GM21390 (cell line): ENCODE measurements around the gene FAM217B.
A peak's percentile ranks its signal among the peaks of the same experiment; 100 is the strongest.

Experiments used
- ATAC-seq: cut with Tn5 transposase; IDR thresholded peaks from one replicate; pipeline ENCODE4 v1.9.1; 2021; ENCODE audit not compliant: unreplicated experiment

Gene FAM217B, protein sequence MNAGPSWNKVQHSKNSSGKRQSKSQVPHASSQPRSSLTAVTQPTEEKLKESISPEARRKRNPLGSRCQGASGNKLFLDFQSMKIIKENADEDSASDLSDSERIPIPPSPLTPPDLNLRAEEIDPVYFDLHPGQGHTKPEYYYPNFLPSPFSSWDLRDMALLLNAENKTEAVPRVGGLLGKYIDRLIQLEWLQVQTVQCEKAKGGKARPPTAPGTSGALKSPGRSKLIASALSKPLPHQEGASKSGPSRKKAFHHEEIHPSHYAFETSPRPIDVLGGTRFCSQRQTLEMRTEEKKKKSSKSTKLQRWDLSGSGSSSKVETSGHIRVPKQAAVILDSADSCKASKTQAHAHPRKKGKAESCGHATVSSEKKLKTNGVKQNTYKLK

DNA sequence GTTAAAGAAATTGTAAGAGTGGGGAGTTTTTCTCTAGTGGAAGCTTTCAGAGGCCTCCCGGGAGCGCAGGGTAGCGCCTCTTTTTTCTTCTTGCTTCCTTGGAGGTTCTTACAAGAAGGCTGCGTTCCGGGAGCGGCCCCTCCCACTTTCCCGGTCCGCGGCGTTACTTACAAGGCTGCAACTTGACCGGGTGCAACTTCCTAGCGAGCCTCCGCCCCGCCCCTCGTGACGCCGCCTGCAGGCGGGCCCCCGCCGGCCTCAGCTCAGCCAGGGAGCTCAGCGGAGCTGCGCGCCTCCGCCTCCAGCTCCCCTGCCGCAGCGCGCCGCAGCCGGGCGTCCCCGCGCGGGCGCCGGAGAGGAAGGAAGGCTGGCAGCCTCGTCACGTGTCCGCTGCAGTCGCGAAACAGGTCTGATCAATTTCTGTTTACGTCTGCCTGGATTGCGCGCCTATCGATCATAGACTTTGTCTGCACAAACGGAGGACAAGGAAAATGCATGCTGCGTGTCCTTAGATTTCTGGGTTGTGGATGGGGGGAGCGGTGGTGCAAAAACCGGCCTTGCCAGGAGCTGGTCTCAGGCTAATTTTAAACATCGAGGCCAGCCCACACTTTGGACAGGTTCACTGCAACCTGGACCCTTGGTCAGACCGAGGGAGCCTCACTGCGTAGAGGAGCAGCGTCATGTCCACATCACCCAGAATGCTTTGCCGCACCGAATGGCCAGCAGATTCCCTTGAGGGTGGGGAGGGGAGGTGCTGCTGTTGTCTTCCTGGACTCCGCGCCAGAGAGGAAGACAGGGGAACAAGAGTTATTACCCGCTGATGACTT, at the start of gene FAM217B, which contains the start of gene PPP1R3D:
Gene FAM217B (plus strand): TSS at position 261 of the 827 bp plus-strand sequence. CDS start 3,555 bp downstream, outside the sequence.
Gene PPP1R3D (minus strand): TSS at position 177 of the 827 bp plus-strand sequence. CDS start 374 bp downstream, outside the sequence.
- ATAC-seq: peak; percentile 91

DNA sequence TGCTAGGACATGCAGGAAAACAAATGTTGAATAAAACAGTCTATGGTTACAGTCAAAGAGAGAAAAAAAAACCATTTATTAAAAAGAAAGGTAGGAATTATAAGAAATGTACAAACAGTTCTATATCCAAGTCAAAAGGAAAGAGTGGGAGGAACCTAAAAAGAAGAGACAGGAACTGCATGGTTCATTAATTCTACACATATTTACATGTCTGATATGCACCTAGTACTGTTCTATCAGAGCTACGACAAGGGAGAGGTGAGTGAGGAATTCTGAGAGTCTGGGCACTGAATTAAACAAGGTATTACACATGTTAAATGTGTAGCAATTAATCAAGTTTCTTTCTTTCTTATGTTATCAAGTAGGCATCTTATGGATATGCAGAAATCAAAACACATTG, 48.6 kb upstream of the FAM217B start:
- no peak for ATAC-seq

DNA sequence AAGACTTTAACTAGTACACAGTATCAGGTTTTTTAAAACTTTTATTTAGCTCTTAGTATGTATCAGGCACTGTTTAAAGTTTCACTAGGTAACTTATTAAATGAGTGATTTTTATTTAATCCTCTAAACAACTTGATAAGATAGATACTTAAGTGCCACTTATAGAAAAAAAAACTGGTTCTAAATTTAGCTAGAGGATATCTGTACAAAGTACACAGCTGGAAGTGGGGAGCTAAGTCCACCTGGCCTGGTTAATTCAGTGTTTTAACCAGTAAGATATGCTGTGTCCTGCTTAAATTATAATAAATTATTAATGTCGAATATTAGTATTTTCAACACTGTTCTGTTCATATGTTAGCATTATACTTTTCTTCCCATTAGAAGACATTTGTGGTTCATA, 44.3 kb upstream of the FAM217B start:
- ATAC-seq: no peak

DNA sequence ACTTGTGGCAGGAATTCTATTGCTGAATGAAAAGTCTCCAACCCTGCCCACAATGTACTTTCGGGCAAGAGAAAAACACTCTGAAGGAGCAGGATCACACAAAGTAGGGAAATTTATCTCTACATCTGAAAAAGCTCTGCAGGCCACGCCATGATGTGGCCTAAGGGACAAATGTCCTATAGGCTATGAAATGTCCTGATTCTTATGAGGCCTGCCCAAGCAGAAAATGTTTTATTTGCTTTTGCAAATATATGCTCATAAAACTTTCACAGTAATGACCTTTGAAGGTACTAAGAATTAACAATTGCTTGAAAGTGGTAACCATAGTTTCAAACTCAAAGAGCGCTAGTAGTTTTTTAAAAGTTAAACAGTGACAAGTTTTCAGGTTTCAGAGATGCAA, 37.7 kb upstream of the FAM217B start:
- ATAC-seq: no peak

DNA sequence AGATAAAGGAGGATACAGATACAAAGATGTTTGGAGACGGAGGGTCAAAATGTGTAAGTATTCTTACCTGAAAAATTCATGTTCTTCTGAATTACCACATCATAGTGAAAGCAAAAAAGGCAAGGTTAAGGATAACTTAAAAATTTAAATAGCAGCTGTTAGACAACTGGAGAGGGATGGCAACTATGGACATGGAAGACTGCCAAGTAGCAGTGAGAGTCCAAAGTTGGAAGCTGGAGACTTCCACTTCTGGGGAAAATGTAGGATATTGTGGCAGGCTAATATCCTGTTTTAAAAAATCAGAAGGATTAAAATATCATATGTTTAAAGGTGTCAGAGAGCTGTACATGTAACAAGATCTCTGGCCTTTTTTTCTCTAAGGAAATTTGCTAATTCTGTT, 36.6 kb upstream of the FAM217B start:
- no peak for ATAC-seq

DNA sequence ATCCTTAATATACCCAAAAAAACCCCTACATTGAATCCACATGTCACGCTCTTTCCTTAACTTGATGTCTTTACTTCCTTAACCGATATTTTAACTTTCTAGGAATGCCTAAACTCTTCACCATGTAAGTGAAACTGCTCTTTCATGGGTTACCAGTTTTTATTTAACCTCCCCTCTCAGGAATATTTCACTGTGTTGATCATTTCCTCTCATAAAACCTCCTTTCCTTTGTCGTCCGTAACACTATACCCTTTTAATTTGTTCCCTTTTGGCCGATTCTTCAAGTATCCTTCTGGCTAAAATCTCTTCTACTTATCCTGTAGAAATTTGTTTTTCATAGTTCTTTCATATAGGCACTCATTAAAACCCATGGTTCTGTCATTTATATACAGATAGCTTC, 31.3 kb upstream of the FAM217B start:
- no peak for ATAC-seq

DNA sequence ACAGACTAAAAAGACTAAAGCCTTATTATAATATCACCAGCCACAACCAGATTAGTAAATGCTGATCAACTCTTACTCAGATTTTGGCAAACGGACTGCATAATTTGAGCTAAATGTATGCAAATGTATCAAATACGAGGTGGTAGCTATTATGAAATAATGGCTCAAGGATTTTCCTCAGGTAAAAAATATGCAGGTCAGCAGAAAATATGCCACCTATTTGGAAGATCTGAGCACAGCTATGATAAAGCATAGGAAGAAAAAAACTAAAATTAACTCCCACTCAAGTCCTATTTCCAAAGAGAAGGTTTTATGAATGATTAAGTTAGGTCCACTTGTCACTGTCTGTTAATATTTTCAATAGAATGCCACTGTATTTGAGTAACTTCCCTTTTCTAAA, 29.1 kb upstream of the FAM217B start:
- no peak for ATAC-seq

DNA sequence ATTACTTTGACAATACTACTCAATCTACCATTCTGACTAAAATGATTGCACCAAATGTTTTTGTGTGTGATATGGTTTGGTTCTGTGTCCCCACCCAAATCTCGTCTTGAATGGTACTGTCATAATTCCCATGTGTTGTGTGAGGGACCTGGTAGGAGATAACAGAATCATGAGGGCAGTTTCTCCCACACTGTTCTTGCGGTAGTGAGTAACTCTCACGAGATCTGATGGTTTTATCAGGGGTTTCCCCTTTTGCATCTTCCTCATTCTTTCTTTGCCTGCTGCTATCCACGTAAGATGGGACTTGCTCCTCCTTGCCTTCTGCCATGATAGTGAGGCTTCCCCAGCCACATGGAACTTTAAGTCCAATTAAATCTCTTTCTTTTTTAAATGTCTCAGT, 27.6 kb upstream of the FAM217B start:
- ATAC-seq: no peak

DNA sequence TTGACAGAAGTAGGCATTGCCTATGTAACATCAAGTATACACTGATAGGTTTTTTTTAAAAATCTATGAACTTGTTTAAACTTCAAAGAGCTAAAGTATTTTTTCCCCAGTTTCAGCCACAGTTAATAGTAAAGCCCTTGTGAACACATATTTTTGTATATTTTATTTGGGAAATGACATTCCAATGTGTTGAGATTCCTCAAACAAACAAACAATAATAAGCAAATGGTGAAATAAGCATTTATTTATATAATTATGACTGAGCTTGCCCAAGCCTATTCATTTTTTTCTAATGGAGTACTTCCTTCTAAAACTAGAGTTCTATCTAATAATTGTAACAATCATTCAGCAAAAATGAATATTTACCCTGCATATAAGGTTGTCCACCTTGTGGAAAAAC, 19.2 kb upstream of the FAM217B start:
- ATAC-seq: no peak

DNA sequence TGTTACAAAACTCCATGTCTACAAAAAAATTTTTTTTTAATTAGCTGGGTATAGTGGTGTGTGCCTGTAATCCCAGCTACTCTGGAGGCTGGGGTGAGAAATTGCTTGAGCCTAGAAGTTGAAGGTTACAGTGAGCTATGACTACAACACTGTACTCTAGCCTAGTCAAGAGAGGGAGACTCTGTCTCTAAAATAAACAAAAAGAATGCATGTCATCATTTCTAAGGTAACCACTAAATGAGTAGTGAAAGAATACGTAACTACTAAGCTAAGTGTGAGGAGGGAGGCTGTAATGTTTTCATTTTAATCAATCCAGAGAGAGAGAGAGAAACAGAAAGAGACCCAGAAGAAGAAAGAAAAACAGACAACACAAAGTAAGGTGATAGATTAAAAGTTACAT, 16.7 kb upstream of the FAM217B start:
- no peak for ATAC-seq

DNA sequence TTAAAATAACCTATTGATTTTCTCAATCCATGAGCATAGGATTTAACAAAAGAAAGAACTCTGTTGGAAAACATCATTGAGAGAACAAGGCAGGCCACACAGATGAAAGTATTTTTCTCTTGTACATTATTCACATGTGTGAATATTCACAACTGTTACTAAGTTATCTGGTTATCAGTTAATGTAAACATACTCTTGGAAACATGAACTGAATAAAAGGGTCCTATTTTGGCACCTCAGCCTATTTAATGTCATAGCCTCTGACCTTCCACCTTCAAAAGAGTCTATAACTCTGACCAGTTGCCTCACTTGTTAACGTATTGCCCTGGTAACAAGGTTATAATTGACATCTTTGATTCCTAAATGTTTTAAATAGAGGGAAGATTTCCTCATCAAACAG, 14.8 kb upstream of the FAM217B start:
- no peak for ATAC-seq

DNA sequence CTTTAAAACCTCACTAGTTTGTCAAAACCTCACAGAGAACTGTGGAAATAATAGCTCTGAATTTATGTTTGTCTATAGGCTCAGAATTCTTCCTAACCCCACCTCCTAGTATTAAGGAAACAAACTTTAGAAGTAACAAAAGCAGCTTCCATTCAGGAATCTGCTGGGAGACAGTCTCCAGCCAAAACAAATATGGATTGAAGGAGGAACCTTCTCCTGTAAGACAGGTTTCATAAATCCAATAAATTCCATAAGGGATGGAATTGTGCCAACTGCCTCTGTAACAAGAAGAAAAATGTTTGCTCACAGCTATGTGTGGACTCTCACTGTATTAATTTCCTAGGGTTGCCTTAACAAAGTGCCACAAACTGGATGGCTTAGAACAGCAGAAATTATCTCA, 14.3 kb upstream of the FAM217B start:
- ATAC-seq: no peak

DNA sequence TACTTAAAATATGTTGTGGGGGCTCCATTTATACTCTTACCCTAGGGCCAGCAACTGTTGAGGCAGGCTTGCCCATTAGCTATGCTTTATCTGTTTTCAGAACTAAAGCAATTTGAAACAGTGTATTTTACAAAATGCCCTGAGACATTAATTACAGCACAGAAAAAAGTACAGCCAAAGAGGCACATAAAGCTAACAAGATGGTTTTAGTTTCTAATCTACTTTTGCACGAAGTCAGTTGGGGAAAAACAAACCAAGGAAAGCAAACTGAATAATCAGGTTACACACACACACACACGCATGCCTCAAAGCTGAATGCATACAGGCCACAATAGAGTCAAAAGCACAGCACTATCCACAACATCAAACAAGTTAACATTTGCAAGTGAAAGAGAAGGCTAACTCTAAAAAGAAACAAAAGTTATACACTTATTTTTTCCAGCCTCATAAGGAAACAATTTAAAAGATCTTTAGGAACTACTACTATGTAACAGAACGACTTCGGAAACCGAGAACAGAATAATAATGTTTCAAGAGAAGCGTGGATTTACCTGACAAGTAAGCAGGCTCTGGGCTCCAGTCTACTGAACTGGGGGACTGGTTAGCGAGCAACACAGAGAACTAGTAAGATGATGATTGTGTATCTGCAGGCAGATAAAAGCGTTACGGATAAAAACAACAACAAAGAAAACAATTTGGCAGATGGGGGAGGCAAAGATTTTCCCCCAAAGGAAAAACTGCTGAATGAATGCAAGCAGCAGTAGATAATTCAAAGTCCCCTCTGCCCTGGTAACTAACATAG, 8.5 kb upstream of the FAM217B start:
- no peak for ATAC-seq

DNA sequence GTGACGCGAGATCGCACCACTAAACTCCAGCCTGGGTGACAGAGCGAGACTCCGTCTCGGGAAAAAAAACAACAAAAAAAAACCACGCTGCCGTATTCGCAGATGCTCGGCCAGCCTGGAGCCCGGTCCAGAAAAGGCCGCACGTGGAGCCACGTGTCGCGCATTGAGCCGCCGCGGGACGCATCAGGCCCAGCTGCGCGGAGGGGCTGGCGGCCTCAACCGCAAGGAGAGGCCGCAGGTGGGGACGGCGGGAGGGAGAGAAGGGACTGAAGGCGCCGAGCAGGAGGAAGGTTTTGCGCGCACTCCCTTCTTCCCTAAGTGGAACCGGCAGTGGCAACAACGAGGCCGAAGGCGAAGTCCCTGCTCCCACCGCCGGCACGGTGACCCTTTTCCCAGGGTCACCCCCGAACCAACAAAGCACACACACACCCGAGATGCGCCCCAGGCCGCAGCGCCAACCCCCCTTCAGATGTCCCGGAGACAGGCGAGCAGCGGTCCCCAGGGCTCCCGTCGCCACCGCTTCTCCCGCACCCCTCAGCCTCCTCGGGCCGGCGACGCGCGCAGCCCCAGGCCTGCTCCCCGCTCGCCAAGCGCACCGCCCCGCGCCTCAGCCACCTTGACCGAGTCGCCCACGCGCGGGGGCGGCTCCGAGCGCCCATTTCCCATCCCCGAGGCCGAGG, 7.4 kb upstream of the FAM217B start:
- ATAC-seq: no peak

DNA sequence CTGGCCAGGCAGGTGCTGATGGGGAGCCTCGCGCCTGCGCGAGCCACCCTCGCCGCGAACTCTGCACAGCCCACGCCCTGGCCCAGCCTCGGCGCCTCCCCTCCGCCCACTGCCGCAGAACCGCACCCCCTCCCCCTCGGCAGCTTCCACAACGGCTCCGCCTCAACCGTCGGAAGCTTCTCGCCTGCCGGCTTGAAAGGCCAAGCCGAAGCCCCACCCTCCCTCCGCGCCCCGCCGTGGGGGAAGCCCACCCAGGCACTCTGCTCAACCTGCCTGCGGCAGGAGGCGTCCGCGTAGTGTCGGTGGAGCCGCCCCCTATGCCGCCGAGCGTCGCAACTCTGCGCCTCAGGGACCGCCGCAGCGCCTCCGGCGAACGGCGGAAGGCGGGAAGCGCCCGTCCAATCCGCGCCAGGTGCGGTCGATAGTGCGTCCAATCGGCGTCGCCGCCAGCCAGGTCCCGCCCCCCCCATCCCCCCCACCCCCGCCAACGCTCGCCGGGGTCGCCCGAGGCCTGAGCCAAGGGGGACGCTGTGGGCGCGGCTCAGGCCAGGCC, 6.8 kb upstream of the FAM217B start, which contains the start of gene SYCP2:
Gene SYCP2 (minus strand): TSS at position 342 of the 553 bp plus-strand sequence. CDS start 11,224 bp downstream, outside the sequence.
- no peak for ATAC-seq

DNA sequence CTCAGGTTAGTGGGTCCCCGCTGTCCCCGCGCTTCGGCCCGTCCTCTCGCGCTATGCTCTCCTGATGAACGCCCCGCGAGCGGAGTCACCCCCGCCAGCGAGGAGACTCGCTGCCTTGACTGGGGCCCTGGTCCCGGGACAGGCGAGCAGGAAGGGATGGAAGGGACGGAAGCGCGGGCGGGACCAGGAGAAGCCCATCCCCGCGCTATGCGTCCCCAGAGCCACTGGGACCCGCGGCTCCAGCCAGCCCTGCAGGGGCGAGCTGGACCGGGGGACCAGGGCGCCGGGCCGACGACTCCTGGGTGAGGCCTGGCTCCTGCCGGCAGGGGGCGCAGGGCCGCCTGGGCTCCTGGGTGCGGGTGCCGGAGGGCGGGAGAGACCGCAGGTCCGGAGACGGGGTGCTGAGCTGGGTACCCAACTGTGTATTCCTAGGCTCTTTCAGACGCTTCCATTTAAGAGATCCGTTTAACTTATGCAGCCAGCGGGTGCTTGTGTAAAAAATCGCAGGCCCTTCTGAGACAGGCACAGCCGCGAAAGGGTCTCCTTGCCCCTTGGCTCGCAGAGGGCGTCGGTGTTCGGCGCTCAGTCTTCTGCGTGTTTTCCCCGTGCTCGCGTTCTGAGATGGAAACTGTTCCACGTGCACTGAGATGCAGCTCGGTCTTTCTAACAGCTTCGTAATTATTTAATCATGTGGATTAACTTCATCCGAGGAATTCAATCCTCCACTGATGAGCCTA, 6.2 kb upstream of the FAM217B start:
- ATAC-seq: peak; percentile 85

DNA sequence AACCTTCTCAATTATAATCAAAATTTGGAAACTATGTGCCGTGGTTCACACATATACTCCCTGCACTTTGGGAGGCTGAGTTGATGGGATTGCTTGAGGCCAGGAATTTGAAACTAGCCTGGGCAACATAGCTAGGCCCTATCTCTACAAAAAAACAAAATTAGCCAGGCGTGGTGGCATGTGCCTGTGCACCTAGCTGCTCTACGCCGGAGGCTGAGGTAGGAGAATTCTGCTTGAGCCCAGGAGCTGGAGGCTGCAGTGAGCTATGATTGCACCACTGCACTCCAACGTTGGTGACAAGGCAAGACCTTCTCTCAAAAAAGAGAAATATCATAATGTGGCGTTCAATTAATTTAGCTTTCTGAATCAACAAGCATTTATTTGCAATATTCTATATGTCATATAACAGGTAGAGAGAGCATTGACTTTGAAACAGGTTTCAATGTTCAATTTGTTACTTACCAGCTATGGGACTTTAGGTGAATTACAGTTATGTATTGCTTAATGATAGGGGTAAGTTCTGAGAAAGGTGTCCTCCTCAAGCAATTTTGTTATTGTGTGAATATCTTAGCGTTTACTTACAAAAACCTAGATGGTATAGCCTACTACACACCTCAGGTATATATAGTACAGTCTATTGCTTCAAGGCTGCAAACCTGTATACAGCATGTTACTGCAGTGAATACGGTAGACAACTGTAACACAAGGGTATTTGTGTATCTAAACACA, 4.6 kb upstream of the FAM217B start:
- ATAC-seq: no peak

DNA sequence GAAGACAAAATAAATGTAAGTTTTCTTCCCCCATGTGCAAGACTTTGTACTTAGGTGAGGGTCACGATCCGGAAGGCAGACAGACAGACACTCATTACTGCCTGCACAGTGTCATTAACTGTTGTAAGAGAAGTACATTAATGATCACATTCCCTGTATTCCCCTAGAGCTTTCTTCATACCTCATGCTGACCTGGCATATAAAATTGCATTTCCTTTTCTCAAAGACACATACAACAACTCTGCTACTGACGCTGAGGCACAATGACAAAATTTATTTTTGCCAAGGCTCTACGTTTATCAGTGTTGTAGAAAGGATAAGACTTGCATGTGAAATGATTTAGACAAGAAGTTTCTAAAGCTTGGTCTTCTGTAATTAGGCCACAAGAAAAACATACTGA, 3.8 kb upstream of the FAM217B start:
- ATAC-seq: no peak

DNA sequence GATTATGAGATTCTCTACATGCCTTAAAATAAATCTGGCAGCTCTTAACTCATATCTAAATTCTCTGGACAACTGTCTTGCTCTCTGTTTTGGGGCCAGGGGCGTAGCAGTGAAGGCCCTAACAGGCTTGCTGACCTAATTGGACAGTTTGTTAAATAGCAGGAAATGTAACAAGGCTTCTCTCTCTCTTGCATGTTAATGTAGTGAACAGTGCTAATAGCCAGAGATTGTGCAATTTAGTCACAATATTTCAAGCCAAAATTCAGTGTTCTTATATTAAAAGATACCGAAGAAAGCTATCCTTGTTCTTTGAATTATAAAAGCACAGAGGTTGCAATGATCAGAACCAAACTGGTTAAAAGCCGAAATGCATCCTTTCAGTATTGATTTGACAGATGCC, 3.0 kb upstream of the FAM217B start:
- ATAC-seq: no peak
